ENCODE results near the gene ZNF771.

DNA sequence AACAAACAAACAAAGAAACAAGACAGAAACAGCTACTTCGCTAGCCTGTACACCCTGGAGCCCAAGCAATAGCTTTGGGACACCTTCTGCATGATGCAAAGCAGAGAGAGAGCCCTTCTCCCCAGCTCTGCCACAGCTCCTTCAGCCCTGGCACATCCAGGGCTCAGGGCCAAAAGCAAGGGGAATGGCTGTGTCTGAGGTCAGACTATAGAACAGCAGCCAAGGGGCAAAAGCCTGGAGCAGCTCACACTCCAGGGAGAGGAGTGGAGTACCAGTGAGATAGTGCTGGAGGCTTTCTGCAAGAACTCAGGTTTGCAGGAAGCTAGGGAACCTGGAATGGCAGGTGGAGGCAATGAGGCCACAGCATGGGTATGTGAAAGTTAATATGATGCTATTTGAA lies 49.9 kb downstream of the ZNF771 start:
- TF ChIP-seq, protein P1, sequence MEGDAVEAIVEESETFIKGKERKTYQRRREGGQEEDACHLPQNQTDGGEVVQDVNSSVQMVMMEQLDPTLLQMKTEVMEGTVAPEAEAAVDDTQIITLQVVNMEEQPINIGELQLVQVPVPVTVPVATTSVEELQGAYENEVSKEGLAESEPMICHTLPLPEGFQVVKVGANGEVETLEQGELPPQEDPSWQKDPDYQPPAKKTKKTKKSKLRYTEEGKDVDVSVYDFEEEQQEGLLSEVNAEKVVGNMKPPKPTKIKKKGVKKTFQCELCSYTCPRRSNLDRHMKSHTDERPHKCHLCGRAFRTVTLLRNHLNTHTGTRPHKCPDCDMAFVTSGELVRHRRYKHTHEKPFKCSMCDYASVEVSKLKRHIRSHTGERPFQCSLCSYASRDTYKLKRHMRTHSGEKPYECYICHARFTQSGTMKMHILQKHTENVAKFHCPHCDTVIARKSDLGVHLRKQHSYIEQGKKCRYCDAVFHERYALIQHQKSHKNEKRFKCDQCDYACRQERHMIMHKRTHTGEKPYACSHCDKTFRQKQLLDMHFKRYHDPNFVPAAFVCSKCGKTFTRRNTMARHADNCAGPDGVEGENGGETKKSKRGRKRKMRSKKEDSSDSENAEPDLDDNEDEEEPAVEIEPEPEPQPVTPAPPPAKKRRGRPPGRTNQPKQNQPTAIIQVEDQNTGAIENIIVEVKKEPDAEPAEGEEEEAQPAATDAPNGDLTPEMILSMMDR (IDR thresholded peaks at IDR 0.05): no peak
- TF ChIP-seq POLR2A (IDR thresholded peaks at IDR 0.05): no peak

All from esophagus squamous epithelium (tissue), 4 donors.